H1 (cell line): Measurements from ENCODE around the gene RNU11. TPM values are rescaled to one million over a fixed set of nuclear protein-coding genes. Genes with fewer than 3 reads are reported as not detected.

Experiments
- CTCF ChIA-PET: fragments of 300-600 bp; sonication (Branson Sonifier 250); formaldehyde crosslinking; loops from one replicate; lab custom pipeline; 2021; ENCODE audit not compliant: partially characterized antibody; lab: Charles Lee
- POLR2A ChIA-PET: fragments of 300-600 bp; sonication (Branson Sonifier 250); formaldehyde crosslinking; loops from one replicate; lab custom pipeline; 2021; ENCODE audit warnings: inconsistent platforms; ENCODE audit not compliant: partially characterized antibody; lab: Charles Lee
- DNase-seq, 2 experiments: peaks; one replicate each; pipeline versions ENCODE4 v3.0.0 to v3.0.0-alpha.2; 2010 to 2022; ENCODE audit warnings: low spot score in 2 of 2, low read depth in 1 of 2, mixed read lengths in 1 of 2
- FAIRE-seq: peaks from 2 replicates; lab custom pipeline; 2011; peaks lifted over from hg19 to GRCh38; lab: Jason Lieb, UNC
- H2AFZ ChIP-seq: 2 replicates; pipeline ENCODE4 v1.8.1; 2012; ENCODE audit warnings: low read length, inconsistent platforms
- H2AK5ac ChIP-seq: 2 replicates; pipeline ENCODE4 v1.6.1; 2013; ENCODE audit warnings: low read depth, low read length
- H2BK120ac ChIP-seq: replicated peaks from 2 replicates; pipeline ENCODE3; 2013; ENCODE audit warnings: low read depth, low read length, inconsistent platforms
- H2BK12ac ChIP-seq: 2 replicates; pipeline ENCODE4 v1.6.1; 2013; ENCODE audit warnings: low read depth, low read length
- H2BK15ac ChIP-seq: 2 replicates; pipeline ENCODE4 v1.6.1; 2013; ENCODE audit warnings: low read length
- H2BK20ac ChIP-seq: 2 replicates; pipeline ENCODE4 v1.6.1; 2013; ENCODE audit warnings: low read length
- H2BK5ac ChIP-seq: 2 replicates; pipeline ENCODE4 v1.6.1; 2013; ENCODE audit warnings: low read depth, low read length
- H3K14ac ChIP-seq: 2 replicates; pipeline ENCODE4 v1.6.1; 2013; ENCODE audit warnings: inconsistent platforms; ENCODE audit not compliant: insufficient read length
- H3K18ac ChIP-seq: 2 replicates; pipeline ENCODE4 v1.6.1; 2013; ENCODE audit warnings: low read length; ENCODE audit errors: extremely low read depth
- H3K23ac ChIP-seq: 2 replicates; pipeline ENCODE4 v1.6.1; 2013; ENCODE audit warnings: inconsistent platforms; ENCODE audit not compliant: insufficient read length
- H3K23me2 ChIP-seq: 2 replicates; pipeline ENCODE4 v1.6.1; 2013; ENCODE audit warnings: low read depth, low read length
- H3K27ac ChIP-seq: 2 replicates; pipeline ENCODE4 v1.6.1; 2011; ENCODE audit warnings: low read depth, low read length, inconsistent platforms
- H3K27me3 ChIP-seq, 4 experiments: replicated peaks in 1 of 4; 1 replicate in 1 of 4; 2 replicates in 3 of 4; pipeline versions ENCODE4 v1.6.1 to v1.8.1; 2011 to 2013; ENCODE audit warnings: low read length in 3 of 4, mild to moderate bottlenecking in 3 of 4, inconsistent platforms in 2 of 4, mixed read lengths in 2 of 4, moderate library complexity in 1 of 4; ENCODE audit not compliant: control insufficient read depth in 3 of 4, insufficient read depth in 3 of 4; ENCODE audit errors: extremely low read depth in 1 of 4
- H3K36me3 ChIP-seq, 4 experiments: 2 replicates each; pipeline versions ENCODE4 v1.6.1 to v1.8.1; 2011 to 2013; ENCODE audit warnings: mild to moderate bottlenecking in 4 of 4, low read length in 3 of 4, moderate library complexity in 2 of 4, control low read depth in 1 of 4, inconsistent platforms in 1 of 4; ENCODE audit not compliant: insufficient read depth in 4 of 4, control insufficient read depth in 2 of 4
- H3K4ac ChIP-seq: replicated peaks from 2 replicates; pipeline ENCODE3; 2013; ENCODE audit warnings: low read length, low read depth, mixed read lengths, inconsistent platforms; ENCODE audit not compliant: insufficient read length
- H3K4me1 ChIP-seq, 4 experiments: replicated peaks in 1 of 4; 1 replicate in 1 of 4; 2 replicates in 3 of 4; pipeline versions ENCODE4 v1.6.1 to v1.8.1; 2011 to 2013; ENCODE audit warnings: low read length in 3 of 4, inconsistent platforms in 2 of 4, mixed read lengths in 1 of 4; ENCODE audit not compliant: insufficient read depth in 4 of 4, control insufficient read depth in 3 of 4
- H3K4me2 ChIP-seq, 2 experiments: 2 replicates each; pipeline versions ENCODE4 v1.6.1 to v1.8.1; 2011 to 2013; ENCODE audit warnings: low read depth in 2 of 2, low read length in 2 of 2, control low read depth in 1 of 2, inconsistent platforms in 1 of 2, mild to moderate bottlenecking in 1 of 2; ENCODE audit not compliant: insufficient read depth in 1 of 2
- H3K4me3 ChIP-seq, 4 experiments: fragments of 200-600, 300-600 bp in 1 of 4; sonication (generic), shearing (Covaris generic), sonication (Bioruptor Twin) in 1 of 4; 2 replicates each; pipeline versions ENCODE4 v1.5.1 to v1.8.1; 2011 to 2016; ENCODE audit warnings: low read length in 4 of 4, low read depth in 3 of 4, control low read depth in 2 of 4, inconsistent platforms in 2 of 4, mild to moderate bottlenecking in 2 of 4, mixed read lengths in 1 of 4, moderate library complexity in 1 of 4; ENCODE audit not compliant: insufficient read depth in 2 of 4; ENCODE audit errors: extremely low read depth in 1 of 4
- H3K56ac ChIP-seq: replicated peaks from 2 replicates; pipeline ENCODE3; 2013; ENCODE audit warnings: low read depth, mild to moderate bottlenecking, mixed read lengths, low read length, inconsistent platforms; ENCODE audit not compliant: insufficient read length
- H3K79me1 ChIP-seq: 2 replicates; pipeline ENCODE4 v1.6.1; 2013; ENCODE audit warnings: low read depth, low read length, control low read depth
- H3K79me2 ChIP-seq, 2 experiments: 2 replicates each; pipeline versions ENCODE4 v1.6.1 to v1.8.1; 2012 to 2013; ENCODE audit warnings: low read length in 2 of 2, mild to moderate bottlenecking in 2 of 2, inconsistent platforms in 1 of 2; ENCODE audit not compliant: insufficient read depth in 2 of 2, control insufficient read depth in 1 of 2
- H3K9ac ChIP-seq, 4 experiments: replicated peaks in 1 of 4; 1 replicate in 1 of 4; 2 replicates in 3 of 4; pipeline versions ENCODE4 v1.6.1 to v1.8.1; 2011 to 2013; ENCODE audit warnings: low read depth in 3 of 4, low read length in 3 of 4, control low read depth in 2 of 4, mild to moderate bottlenecking in 2 of 4, moderate library complexity in 2 of 4, inconsistent platforms in 1 of 4; ENCODE audit errors: extremely low read depth in 1 of 4
- H3K9me3 ChIP-seq, 2 experiments: 2 replicates each; pipeline versions ENCODE4 v1.6.1 to v1.8.1; 2012 to 2013; ENCODE audit warnings: mild to moderate bottlenecking in 2 of 2, moderate library complexity in 2 of 2, control low read depth in 1 of 2, inconsistent platforms in 1 of 2, low read depth in 1 of 2, low read length in 1 of 2, mixed read lengths in 1 of 2; ENCODE audit not compliant: insufficient read depth in 2 of 2
- H4K20me1 ChIP-seq, 2 experiments: replicated peaks in 1 of 2; 2 replicates each; pipeline versions ENCODE3 to v1.8.1; 2011 to 2013; ENCODE audit warnings: inconsistent platforms in 2 of 2, low read length in 2 of 2, mild to moderate bottlenecking in 1 of 2; ENCODE audit not compliant: insufficient read depth in 2 of 2, control insufficient read depth in 1 of 2
- H4K5ac ChIP-seq: 2 replicates; pipeline ENCODE4 v1.6.1; 2013; ENCODE audit warnings: low read length, low read depth, mixed read lengths, inconsistent platforms; ENCODE audit not compliant: insufficient read length
- H4K8ac ChIP-seq: 2 replicates; pipeline ENCODE4 v1.8.0; 2013; ENCODE audit warnings: mild to moderate bottlenecking, moderate library complexity, low read length, inconsistent platforms; ENCODE audit not compliant: insufficient read depth; ENCODE audit errors: extremely low read depth
- H4K91ac ChIP-seq: replicated peaks from 2 replicates; pipeline ENCODE3; 2013; ENCODE audit warnings: low read length, mixed read lengths, inconsistent platforms; ENCODE audit not compliant: insufficient read length
- CHD2 ChIP-seq: IDR thresholded peaks from 2 replicates; pipeline ENCODE4 v1.6.1; 2012; ENCODE audit warnings: low read length, improper control_type of control experiment
- HDAC6 ChIP-seq: IDR thresholded peaks from one replicate; pipeline ENCODE4 v1.7.1; 2012; ENCODE audit warnings: low read depth, mild to moderate bottlenecking, inconsistent platforms, low read length, moderate library complexity
- JUND ChIP-seq: IDR thresholded peaks from 2 replicates; pipeline ENCODE4 v1.6.1; 2011; ENCODE audit warnings: mild to moderate bottlenecking, improper control_type of control experiment, low read length
- KDM5A ChIP-seq: fragments of 200-600 bp; IDR thresholded peaks from 2 replicates; pipeline ENCODE4 v1.7.1; 2012; ENCODE audit warnings: mild to moderate bottlenecking, low read length, inconsistent platforms, mixed read lengths
- MAX ChIP-seq: IDR thresholded peaks from 2 replicates; pipeline ENCODE4 v1.6.1; 2012; ENCODE audit warnings: inconsistent platforms
- POLR2AphosphoS5 ChIP-seq: IDR thresholded peaks from 2 replicates; pipeline ENCODE4 v1.6.1; 2011; ENCODE audit warnings: low read depth, low read length
- RFX5 ChIP-seq: IDR thresholded peaks from 2 replicates; pipeline ENCODE4 v1.6.1; 2011; ENCODE audit warnings: low read depth, low read length, improper control_type of control experiment, borderline replicate concordance
- RXRA ChIP-seq: IDR thresholded peaks from 2 replicates; pipeline ENCODE4 v1.6.1; 2011; ENCODE audit warnings: low read depth, mild to moderate bottlenecking, low read length, moderate library complexity; ENCODE audit not compliant: insufficient read depth
- SAP30 ChIP-seq: fragments of 300-600 bp; sonication (generic); IDR thresholded peaks from 2 replicates; pipeline ENCODE4 v1.7.1; 2012; ENCODE audit warnings: low read length, moderate library complexity, mild to moderate bottlenecking, inconsistent platforms; ENCODE audit not compliant: insufficient read depth, insufficient replicate concordance
- SIN3A ChIP-seq, 2 experiments: IDR thresholded peaks in 1 of 2; conservative IDR thresholded peaks in 1 of 2; 2 replicates each; pipeline ENCODE4 v1.6.1; 2011 to 2012; ENCODE audit warnings: low read length in 2 of 2, improper control_type of control experiment in 1 of 2, low read depth in 1 of 2, mild to moderate bottlenecking in 1 of 2
- SIX5 ChIP-seq: IDR thresholded peaks from 2 replicates; pipeline ENCODE4 v1.6.1; 2011; ENCODE audit warnings: mild to moderate bottlenecking, low read depth, low read length
- SP4 ChIP-seq: IDR thresholded peaks from 2 replicates; pipeline ENCODE4 v1.6.1; 2012; ENCODE audit warnings: low read length, inconsistent platforms
- SRF ChIP-seq: IDR thresholded peaks from 2 replicates; pipeline ENCODE4 v1.6.1; 2011; ENCODE audit warnings: mild to moderate bottlenecking, low read depth, low read length, moderate library complexity
- SUZ12 ChIP-seq: fragments of 200-600 bp; sonication (generic); IDR thresholded peaks from 2 replicates; pipeline ENCODE4 v1.6.1; 2012; ENCODE audit warnings: mild to moderate bottlenecking, inconsistent platforms, low read length, moderate library complexity, mixed read lengths
- TAF1 ChIP-seq: IDR thresholded peaks from 2 replicates; pipeline ENCODE4 v1.6.1; 2011; ENCODE audit warnings: mild to moderate bottlenecking, low read depth, low read length
- TBP ChIP-seq: IDR thresholded peaks from 2 replicates; pipeline ENCODE4 v1.6.1; 2011; ENCODE audit warnings: low read depth, low read length, improper control_type of control experiment
- WGBS, 2 experiments: shearing (Covaris generic) in 1 of 2; methylation state at CpG; one replicate each; pipeline versions ENCODE4 v1.1.6 to v1.1.7; 2013 to 2015; ENCODE audit warnings: low lambda C conversion rate in 2 of 2, mixed read lengths in 2 of 2, inconsistent platforms in 1 of 2, low coverage in 1 of 2, missing lambda C conversion rate in 1 of 2; ENCODE audit not compliant: insufficient replicate concordance in 2 of 2, insufficient coverage in 1 of 2, insufficient read length in 1 of 2; ENCODE audit errors: extremely low coverage in 1 of 2, missing lambda C conversion rate in 1 of 2; 5-methylcytosine and 5-hydroxymethylcytosine counted together
- polyA plus RNA-seq, 7 experiments: library from polyadenylated mRNA; depleted of rRNA in 3 of 7; stranded (reverse) in 5 of 7; unstranded in 2 of 7; fragments of >200 nt in 5 of 7; fragments of 200-250 nt in 2 of 7; gene quantifications; 1 replicate in 5 of 7; 2 replicates in 1 of 7; 4 replicates in 1 of 7; pipeline versions ENCODE4 v1.2.1 to v1.2.3, GENCODE V29; 2011 to 2013; ENCODE audit warnings: missing spikeins in 2 of 7, mixed read lengths in 2 of 7
- total RNA-seq: library from RNA; stranded (reverse); fragmentation: NEBNext Ultra II Directional; extraction: Animal tissue kit (Norgen Biotek cat#: 25700); gene quantifications from 2 replicates; pipeline ENCODE4 v1.2.1, GENCODE V29; 2021

The RNU11 gene
- total and polyA plus RNA-seq, 2 of the 8 experiments (the other 6 are each of a cell fraction or from before 2014, with no cell fraction given): not detected

- no peak for FAIRE-seq
- H3K4me3 ChIP-seq: no peak overlapping the region
- no peak overlapping the region for H3K18ac ChIP-seq
- no peak for TF ChIP-seq JUND
- TF ChIP-seq SIX5: no peak
- no peak for TF ChIP-seq CHD2
- no peak for TF ChIP-seq SIN3A (conservative IDR thresholded peaks at IDR 0.05 in 1 of 2, IDR thresholded peaks at IDR 0.05 in 1 of 2; ENCODE audit: low read depth in 1 of 2, low read length in 2 of 2)
- no peak for TF ChIP-seq POLR2AphosphoS5
- no peak for TF ChIP-seq TAF1
- TF ChIP-seq SP4: no peak
- no peak for TF ChIP-seq SUZ12
- TF ChIP-seq SRF: no peak
- no peak for TF ChIP-seq TBP
- no peak for TF ChIP-seq KDM5A
- no peak for TF ChIP-seq RXRA
- TF ChIP-seq RFX5: no peak
- no peak for TF ChIP-seq MAX
- TF ChIP-seq SAP30: no peak
- TF ChIP-seq HDAC6: no peak
These were observed 35.2 kb upstream of the RNU11 start for GRCh38 chr1:28613175-28613574.

More at GRCh38 chr1:28613175-28613574, 35.2 kb upstream of the RNU11 start:
- ChIA-PET CTCF (interaction anchor here (0.7 kb wide), 1 partner anchor 9 kb away, joined by 3 read pairs; no protein-coding TSS in a partner anchor), POLR2A (no interaction called here)
- no peaks in the 10 kb centered on the region for H3K4me1 ChIP-seq
- H3K23ac ChIP-seq: no peak overlapping the region
- no peaks in the 10 kb centered on the region for H3K79me2 ChIP-seq
- H3K56ac ChIP-seq: no peak overlapping the region
- no peaks in the 10 kb centered on the region for H4K20me1 ChIP-seq
- H2AFZ ChIP-seq: no peak overlapping the region
- no peaks in the 10 kb centered on the region for H3K23me2 ChIP-seq
- no peak overlapping the region for H2AK5ac ChIP-seq
- peak overlapping the region; percentile 57; the same call in 1 of the 2 replicates for H4K8ac ChIP-seq
- no peak overlapping the region for H2BK20ac ChIP-seq
- no peak overlapping the region for H3K9ac ChIP-seq
- no peaks in the 10 kb centered on the region for H3K27me3 ChIP-seq
- no peak overlapping the region for H2BK12ac ChIP-seq
- H2BK120ac ChIP-seq: no peak overlapping the region
- H3K4ac ChIP-seq: no peak overlapping the region
- no peaks in the 10 kb centered on the region for H3K79me1 ChIP-seq
- no peak overlapping the region for H3K27ac ChIP-seq
- H3K14ac ChIP-seq: no peak overlapping the region
- H3K36me3 ChIP-seq: peaks cover 5 to 37% (median 13%) of the 10 kb centered on the region in 4 experiments
- H2BK5ac ChIP-seq: no peak overlapping the region
- no peak overlapping the region for H4K91ac ChIP-seq
- no peaks in the 10 kb centered on the region for H3K9me3 ChIP-seq
- no peak overlapping the region for H3K4me2 ChIP-seq
- DNase-seq: no peak
- WGBS, 2 experiments: 96% methylated on average over 5 of the region's 5 CpGs; no CpG with 5 or more reads in 1 of the 2 experiments
- H2BK15ac ChIP-seq: no peak overlapping the region
- no peak overlapping the region for H4K5ac ChIP-seq
